Measurements from ENCODE around the gene C1orf167. TPM values are rescaled to one million over a fixed set of nuclear protein-coding genes. Genes with fewer than 3 reads are reported as not detected.

C1orf167 gene
- total RNA-seq, 1 experiment from 2014 or later: not detected

DNA sequence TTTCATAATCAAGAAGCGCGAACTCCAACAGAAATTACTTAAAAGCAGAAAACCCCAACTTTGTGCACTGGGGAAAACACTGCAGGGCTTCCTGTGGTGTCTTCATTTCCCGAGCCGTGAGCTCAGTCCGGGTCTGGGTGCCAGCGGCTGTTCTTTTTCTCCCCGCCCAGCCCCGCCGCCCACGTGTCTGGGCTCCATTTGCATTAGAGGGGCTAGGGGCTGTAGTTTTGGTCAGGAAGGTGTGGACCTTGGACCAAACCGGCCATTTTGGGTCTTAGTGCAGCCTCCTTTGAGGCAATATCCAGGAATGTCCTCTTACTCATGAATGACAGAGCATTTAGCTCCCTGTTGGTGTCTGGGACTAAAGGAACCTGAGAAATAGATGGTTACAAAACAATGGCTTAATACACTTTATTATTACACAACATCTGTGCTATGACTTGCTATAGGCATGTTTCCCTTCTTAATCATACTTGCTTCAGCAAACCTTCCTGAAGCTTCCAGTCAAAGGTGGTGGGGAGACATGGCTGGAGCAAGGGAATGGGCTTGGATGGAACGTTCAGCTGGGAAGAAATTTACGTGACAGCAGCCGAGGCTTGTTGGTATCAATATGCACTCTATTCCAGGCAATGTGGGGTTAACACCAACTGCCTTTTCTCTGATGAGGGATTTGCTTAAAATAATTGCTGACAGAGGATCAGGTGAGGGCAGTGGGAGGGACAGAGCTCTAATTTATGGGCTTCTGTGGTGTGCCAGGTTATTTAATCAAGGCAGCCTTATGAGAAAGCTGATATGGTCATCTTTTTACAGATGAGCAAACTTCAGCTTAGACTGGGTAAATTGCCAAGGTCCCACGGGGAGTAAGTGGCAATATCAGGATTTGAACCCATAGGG, 25.0 kb upstream of the C1orf167 start:
- DNase-seq (ENCODE audit: low spot score): peak; percentile 6

DNA sequence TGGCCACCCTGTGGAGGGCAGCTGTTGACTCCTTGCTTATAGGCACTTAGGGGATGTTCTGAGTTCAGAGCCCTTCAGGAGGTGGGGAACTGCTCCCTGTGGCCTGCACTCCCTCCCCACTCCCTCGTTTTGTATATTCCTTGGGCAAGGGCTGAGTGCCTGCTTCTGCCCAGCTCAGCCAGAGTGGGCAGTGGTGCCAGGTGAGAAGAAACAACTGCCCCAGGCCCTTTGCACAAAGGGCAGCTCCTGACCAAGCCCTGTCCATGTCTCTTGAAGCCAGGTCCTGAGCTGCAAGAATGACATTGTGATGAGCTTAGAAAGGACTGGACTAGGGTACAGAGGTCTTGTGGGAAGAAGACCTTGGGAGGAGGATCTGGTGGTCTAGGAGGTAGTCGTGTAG, 23.9 kb upstream of the C1orf167 start:
- DNase-seq (ENCODE audit: low spot score): no peak

DNA sequence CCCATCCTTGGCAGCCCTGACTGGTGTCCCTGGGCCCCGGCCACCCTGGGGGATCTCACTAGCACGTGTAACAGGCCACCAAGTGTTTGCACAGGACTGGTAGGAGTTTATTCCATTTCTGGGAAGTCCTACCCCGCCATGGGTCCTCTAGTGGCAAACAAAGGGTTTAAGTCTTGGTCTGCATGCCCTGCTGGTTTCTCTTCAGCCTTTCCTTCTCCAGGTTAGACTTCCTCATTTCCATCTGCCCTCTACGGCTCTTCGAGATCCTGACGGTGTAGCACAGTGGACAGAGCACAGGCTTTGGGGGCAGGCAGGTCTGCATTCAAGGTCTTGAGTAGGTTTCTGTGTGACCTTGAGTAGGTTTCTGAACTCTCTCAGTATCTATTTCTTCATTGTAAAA, 23.2 kb upstream of the C1orf167 start:
- no peak for DNase-seq (ENCODE audit: low spot score)

DNA sequence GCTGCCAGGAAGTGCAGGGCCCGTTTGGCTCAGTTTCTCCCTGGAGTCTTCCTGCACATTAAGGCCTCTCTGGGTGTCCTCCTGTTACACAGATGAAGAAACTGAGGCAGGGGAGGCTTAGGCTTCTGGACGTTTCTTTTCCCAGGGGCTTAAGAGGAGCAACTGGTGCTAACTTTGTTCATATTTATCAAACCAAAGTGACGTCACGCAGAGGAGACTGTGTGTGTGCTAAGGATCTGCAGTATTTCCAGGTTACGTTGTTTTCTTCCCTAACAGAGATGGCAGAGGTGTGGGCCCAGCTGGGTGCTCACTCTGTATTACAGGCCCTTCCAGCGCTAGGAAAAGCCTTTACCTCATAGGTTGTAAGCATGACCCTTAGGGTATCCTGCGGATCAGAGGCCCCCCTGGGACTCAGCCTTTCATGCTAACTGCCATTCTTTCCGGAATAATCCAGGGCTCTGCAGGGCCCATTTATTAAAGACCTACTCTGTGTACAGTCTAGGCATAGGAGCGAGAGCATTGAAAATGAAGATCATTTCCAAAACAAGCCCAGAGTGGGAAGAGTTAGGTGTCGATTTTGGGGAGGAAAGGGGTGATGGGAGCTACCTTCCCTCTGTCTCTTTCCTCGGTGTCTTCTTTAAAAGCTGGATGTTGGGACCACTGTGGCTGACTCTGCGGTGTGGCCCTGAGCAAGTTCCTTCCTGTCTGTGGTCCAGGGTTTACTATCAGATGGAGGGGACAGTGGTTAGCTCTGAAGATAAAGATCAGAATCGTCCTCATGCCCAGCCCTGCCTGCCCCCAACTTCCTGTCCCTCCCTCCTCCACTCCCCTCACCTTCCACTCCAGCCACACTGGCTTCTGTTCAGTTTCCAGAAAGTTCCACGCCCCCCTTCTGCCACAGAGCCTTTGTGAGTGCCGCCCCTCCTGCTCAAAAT, 21.5 kb upstream of the C1orf167 start:
- no peak for DNase-seq (ENCODE audit: low spot score)

DNA sequence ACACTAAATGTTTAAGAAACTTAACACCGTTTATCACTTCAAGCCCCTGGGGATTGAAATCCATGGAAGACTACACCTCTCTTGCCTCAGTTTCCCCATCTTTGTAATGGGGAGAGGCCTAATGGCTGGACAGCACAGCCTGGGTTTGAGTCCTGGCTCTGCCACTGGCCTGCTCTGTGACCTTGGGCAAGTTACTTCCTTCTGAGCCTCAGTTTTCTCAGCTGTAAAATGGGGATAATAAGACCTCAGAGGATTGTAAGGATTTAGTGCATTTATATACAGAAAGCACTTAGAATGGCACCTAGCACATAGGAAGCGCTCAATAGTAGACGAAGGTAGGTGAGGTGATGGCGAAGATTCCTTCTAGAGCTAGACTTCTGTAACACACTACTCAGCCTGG, 20.5 kb upstream of the C1orf167 start:
- DNase-seq (ENCODE audit: low spot score): no peak

DNA sequence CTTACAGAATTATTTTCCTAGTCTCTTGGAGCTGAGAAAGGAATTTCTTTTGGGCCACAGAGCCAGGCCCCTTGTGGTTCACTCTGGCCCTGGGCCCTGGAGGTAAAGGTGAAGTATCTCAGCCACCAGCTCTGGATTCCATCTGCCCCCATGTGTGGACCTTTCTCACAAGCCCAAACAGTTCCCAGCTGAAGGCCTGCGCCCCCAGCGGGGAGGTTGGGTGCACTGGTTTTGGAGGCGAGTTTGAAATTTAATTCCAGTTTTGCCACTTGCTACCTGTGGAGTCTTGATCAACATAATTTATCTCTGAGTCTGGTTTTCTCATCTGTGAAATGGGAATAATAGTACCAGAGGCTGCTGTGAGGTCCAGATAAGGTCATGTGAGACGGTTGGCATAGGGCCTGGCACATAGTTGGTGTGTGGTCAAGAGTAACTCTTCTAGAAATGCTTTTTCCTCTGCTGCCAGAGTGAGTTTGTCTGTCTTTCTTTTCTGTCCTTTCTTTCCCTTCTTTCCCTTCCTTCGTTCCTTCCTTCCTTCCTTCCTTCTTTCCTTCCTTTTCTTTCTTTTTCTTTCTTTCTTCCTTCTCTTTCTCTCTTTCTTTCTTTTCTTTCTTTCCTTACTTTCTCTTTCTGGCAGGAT, 20.0 kb upstream of the C1orf167 start:
- DNase-seq (ENCODE audit: low spot score): no peak

DNA sequence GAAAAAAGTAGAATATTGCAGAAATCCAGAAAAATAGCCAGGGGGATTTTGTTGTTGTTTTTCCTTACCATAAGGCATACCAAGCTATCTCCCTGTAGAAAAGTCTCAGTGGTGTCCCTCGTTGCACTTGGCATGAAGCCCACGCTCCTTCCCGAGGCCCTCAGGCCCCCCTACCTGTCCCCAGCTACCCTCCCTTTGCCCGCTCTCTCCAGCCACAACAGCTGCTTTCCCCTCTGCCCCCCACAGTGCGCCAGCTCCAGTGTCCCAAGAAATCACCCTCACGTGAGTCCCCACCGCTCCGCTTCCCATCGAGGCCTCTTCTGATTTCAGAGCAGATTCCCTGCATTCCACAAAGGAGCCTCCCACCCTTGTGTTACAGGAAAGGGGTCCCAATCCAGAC, 17.7 kb upstream of the C1orf167 start:
- no peak for DNase-seq (ENCODE audit: low spot score)

DNA sequence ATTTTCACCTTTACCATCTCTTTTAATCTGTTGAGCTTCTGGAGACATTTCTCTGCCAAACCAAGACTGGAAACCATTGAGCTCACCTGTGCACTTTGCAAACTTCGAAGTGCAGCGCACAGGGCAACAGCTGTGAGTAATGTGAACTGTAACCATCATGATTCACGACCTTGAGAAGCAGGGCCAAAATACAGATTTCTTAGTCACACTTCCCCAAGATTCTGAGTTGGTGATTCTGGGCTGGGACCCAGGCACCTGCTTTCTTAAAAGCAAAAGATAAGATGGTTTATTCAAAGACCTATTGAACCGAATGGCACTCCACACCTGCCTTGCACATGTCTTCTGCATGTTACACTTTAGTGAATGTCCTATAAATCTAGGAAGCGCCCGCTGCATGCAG, 15.9 kb upstream of the C1orf167 start:
- no peak for DNase-seq (ENCODE audit: low spot score)

DNA sequence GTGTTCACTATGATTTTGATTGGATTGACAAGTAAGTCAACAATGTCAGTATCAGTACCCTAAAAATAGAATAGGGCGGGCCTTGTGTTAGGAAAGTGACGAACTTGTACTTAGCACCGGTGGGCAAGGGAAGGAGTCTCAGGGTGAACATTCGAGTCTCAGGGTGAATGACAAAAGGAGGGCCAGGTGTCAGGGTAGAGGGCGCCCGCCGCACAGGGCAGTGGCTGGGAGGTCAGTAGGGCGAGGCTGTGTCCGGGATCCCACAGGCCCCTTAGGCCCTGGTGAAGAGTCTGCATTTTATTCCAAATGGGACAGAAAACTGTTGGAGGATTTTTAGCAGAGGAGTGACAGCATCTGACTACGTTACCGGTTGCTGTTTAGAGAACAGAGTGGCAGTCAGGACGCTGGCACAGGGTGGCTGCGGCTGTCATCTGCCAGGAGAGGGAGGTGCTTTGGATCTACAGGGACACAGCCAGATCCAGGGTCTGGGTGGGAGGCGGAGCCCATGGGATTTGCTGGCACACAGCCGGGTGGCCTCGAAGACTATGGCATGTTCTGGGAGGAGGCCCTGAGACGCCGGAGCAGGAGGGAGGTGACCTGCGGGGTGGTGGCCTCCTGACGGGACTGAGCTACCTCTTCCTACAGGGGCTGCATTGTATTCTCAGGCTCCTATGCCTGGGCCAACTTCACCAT, 15.1 kb upstream of the C1orf167 start:
- no peak for DNase-seq (ENCODE audit: low spot score)

DNA sequence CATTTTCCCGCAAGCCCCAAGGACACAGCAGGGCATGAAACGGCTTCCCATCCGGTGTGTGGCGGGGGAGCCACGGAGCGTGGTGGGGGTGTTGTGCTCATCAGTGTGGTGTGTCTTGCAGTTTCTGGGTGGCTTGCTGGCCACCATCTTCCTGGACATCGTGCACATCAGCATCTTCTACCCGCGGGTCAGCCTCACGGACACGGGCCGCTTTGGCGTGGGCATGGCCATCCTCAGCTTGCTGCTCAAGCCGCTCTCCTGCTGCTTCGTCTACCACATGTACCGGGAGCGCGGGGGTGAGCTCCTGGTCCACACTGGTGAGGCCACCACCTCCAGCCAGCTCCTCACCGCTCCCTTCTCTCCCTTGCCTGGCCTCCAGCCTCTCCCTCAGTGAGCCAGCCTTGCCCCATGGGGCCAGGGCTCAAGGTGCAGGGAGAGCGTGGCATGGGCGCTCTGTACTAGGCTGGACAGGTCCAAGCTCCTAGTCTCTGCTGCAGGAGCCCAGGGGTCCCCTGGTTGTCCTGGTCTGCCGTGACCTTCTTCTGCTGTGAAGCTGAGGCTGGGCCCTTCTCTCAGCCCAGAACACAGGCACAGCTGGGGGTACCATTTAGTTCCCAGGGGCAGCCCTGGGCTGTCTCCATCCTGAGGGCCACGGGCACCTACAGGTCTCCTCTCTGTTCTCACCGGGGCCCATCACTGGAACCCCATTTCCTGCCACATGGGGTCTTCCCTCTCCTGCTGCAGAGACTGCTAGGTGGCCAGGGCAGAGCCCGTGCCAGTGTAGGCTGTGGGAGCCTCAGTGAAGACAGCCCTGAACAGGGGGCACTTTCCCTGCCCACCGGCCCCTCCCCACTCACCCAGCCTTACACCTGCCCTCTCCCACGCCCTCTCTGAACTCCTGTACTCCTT, 13.4 kb upstream of the C1orf167 start:
- no peak for DNase-seq (ENCODE audit: low spot score)

DNA sequence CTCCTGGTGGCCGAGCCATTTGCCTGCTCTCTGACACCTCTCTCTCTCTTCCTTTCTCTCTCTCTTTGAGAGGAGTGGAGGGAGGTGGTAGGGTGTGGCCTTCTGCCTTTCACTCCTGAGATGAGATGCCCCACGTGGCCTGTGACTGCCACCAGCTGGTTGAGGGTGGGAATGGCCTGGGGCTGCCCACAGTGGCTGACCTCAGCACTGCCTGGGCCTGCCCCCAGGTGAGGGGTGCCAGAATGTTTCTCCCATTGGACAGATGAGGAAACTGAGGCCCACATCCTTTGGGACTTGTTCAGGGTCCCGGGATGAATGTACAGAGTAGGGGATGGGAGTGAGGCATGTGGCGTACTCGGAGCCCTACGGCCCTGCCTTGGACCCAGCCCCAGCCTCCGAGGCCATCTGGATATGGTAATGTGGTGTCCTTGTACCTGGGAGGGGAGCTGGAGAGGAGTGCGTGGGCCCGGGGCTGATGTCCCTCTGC, 12.7 kb upstream of the C1orf167 start:
- DNase-seq (ENCODE audit: low spot score): peak; percentile 44

DNA sequence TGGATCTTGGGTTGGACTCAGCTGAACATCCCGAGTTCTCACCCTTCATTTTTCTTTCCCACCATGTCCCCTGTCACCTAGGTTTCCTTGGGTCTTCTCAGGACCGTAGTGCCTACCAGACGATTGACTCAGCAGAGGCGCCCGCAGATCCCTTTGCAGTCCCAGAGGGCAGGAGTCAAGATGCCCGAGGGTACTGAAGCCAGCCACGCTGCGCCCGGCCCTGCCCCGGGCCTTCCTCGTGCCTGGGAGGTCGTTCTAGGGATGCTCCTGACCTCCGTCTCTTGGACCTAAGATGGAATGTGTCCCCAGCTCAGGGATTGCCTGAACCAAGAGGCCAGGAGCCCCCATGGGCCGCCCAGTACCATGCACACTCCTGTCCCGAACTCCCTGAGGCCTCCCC, 12.0 kb upstream of the C1orf167 start:
- no peak for DNase-seq (ENCODE audit: low spot score)

DNA sequence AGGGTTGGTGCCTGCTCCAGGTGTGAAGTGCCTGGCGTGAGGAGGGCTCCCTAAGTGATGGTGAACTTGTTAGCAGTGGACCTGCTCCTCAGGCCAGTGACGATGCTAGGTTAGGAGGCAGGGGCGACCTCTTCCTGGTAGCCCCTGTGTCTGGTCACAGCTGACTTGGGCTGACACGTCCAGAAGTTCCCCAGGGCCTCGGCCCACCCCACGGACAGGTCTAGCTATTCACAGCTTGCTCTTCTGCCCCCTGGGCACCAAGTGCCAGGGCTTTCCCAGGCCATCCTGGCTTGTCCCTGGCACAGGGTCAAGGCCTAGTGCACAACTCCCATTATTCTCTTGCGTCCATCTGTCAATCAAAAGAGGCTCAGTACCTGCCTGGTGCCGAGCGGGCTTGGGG, 10.9 kb upstream of the C1orf167 start:
- no peak for DNase-seq (ENCODE audit: low spot score)

DNA sequence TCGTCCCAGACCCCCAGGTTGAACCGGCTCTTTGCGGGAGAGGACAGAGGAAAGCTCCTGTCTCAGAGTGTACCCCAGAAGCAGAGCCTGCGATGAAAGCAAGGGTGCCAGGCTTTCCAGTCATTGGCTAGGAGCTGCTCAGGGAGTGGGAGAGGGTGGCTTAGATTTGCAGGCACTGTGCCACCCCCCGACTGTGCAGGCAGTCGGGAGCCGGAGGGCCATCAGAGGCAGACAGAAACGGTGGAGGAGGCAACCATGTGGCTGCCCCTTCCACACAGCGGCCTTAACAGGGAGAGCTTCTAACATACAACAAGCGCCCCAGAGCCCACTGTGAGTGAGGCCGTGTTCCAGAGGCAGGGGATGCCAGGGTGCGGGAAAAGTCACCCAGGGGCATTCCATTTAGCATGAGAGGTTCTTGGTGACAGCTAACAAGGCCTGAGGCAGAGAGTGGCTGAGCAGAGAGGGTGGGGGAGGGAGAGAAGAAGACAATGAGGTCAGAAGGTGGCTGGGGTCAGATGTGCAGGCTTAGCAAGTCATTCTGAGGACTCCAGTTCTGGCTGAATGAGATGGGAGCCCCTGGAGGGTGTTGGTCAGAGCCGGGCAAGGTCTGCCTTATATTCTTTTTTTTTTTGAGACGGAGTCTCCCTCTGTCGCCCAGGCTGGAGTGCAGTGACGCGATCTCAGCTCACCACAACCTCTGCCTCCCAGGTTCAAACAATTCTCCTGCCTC, 9.5 kb upstream of the C1orf167 start:
- DNase-seq (ENCODE audit: low spot score): no peak

DNA sequence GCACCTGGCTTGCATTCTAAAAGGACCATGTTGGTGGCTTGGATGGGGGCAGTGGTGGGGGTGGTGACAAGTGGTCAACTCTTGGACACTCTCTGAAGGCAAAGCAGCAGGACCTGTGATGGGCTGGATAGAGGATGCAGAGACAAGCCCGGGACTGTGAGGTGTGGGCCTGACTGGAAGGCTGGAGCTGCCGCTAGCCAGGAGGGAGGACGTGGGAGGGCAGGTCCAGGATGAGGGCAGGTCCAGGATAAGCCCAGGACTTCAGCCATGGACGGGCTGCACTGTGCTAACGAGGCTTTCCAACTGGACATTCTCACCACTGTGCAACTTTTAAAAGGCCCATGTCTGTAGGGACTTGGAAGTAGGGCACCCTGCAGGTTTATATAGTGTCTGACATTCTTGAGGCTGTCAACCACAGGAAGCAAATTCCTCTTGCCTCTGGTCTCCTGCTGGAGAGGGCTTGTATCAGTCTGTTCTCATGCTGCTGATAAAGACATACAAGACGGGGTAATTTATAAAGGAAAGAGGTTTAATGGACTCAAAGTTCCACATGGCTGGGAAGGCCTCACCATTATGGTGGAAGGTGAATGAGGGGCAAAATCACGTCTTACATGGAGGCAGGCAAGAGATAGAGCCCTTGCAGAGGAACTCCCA, 8.3 kb upstream of the C1orf167 start:
- no peak for DNase-seq (ENCODE audit: low spot score)

DNA sequence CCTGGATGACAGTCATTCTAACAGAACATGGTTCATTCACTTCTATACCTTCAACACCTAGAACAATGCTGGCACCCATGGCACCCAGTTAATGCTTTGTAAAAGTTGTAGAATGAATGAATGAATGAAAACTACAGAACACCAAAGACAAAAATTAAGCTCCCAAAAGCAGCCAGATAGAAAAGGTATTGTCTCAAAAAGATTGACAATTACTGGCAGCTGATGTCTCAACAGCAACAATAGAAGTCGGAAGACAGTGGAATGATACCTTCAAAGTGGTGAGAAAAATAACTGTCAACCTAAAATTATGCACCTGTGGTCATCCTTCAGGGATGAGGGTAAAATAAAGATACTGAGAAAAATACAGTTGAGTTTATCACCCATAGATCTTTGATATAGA, 4.9 kb upstream of the C1orf167 start:
- no peak for DNase-seq (ENCODE audit: low spot score)

DNA sequence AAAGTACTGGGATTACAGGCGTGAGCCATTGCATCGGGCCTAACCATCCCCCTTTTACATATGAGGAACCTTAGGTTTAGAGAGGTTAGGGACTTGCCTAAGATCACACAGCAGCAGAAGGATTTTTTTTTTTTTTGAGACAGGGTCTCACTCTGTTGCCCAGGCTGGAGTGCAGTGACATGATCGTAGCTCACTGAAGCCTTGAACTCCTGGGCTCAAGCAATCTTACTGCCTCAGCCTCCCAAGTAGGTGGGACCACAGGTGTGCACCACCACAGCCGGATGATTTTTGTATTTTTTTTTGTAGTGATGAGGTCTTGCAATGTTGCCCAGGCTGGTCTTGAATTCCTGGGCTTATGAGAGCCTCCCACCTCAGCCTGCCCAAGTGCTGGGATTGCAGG, 2.2 kb upstream of the C1orf167 start:
- DNase-seq (ENCODE audit: low spot score): no peak

DNA sequence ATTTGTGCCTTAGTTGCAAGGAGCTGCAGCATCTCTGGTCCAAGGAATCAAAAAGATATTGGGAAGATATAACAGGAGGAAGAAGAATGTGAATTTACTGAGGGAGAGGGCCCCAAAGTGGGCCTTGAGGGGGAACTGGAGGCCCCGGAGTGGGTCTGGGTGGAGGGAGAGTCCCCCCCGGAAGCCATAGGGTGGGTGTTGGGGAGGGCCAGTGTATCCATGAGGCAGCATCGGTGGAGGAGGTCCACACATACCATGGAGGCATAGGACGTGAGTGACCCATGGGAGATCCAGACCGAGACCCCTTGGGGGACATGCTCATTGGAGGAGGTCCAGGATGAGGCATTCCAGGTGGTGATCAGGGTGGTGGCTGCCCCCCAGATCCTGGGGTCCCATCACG, 708 bp upstream of the C1orf167 start:
- DNase-seq (ENCODE audit: low spot score): no peak

DNA sequence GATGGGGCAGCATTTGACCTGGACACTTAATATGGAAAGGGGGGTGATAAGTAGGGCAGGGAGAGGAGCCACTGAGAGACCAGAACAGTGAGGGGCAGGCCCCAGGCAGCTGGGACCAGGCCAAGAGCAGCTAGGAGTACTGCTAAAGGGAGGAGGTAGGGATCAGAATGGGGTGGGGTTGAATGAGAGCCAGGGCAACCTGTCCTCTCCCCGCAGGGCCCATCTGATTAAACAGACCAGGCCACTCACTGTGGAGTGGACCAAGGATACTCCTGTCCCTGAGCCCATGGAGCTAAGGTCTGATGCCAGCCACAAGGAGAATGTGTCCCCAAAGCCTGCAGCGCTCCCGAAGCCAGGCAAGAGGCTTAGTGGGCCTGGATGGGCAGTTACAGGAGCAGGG, 2.1 kb downstream of the C1orf167 start:
- no peak for DNase-seq (ENCODE audit: low spot score)
